HS-5 (cell line): ENCODE data around the gene CALML4.
"Not testable (repeated sequence)": the region's sequence is repeated elsewhere in the genome, so short reads cannot be mapped to it uniquely, and the experiment has no call there.

Experiments
- DNase-seq: peaks from one replicate; pipeline ENCODE4 v3.0.0-alpha.2; 2012; ENCODE audit warnings: low read depth

The CALML4 gene

DNA sequence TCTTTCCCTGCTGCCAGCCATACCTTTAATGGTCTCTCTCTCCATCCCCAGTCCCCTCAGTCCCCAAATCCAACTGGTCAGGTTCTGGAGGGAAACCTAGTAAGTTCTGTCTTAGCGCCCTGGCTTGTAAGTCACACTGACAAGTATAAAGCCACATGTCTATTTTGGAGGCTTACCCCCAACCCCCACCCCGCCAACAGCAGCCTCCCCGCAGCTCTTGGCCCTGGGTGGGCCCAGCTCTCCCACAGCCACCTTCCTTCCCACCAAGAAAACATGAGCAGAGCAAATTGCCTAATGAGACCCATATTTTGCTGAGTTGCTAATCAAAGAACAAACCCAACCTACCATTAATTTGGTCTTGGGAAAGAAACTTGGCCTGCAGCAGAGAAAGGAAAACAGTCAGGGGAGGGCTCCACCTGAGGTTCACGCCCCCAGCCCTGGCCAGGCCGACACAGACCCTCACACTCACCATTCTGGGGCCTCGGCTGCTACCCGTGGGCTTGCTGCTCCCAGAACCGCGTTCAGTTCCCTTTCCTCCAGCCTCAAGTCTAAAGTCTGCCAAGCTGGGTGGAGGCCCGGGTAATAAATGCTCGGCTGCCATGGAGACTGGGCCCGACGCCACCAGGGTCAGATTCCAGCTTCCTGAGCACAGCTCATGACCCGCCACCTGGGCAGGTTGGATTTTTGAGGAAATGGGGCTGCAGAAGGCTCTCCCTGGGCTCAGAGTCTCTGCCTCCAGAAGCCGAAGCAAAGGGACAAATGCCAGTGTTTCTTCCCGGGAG is at the start of gene CALML4:
Gene CALML4 (minus strand): TSS at position 557 of the 782 bp plus-strand sequence. CDS start 85 bp downstream, at position 472.
- no peak for DNase-seq

- DNase-seq = no peak
These were observed 47.9 kb upstream of the CALML4 start for GRCh38 chr15:68252925-68253534.

- DNase-seq = no peak
These were observed 44.1 kb upstream of the CALML4 start for GRCh38 chr15:68249058-68249713.

GRCh38 chr15:68244235-68244634 is 39.1 kb upstream of the CALML4 start:
- no peak for DNase-seq

DNA sequence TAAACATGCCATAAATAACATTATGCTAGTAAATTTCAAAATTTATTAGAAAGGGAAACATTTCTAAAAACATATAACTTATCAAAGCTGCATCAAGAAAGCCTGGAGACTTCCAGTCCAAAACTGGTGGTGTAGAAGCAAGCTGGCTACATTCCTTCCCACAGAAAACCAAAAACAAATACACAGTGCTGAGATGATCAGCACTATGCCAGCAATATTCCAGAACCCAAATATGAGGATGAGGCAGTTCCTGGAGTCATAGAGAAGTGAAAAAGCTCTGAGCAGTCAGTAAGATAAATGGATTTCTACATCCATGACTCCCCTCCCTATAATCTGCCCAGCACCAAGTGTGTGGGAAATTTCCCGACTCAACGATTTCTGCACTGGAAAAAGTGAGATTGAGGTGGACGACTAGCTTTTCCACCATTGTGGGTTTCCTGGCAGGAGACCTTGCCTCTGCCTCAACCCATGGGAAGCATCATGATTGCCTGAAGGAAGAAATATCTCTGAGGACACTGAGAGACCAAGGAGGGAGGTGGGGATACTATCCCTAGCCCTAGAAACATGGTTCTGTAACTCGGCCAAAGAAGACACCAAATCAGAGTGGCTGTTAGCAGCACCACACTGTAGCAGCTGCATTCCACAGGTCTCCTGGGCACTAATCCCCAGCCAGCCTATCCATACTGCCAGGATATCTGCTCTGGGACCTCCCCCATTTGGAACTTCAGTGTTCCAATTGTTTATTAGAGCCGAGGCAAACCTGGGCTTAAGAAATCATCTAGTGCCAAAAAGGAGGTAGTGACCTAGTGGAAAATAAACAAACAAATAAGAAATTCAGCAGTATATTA is 36.2 kb upstream of the CALML4 start:
- no peak for DNase-seq

GRCh38 chr15:68239025-68239424 is 33.9 kb upstream of the CALML4 start:
- DNase-seq = no peak

GRCh38 chr15:68235022-68235421 is 29.9 kb upstream of the CALML4 start:
- no peak for DNase-seq

- DNase-seq = not testable (repeated sequence)
These were observed 29.4 kb upstream of the CALML4 start for GRCh38 chr15:68234520-68234919.

GRCh38 chr15:68234060-68234459 is 28.9 kb upstream of the CALML4 start:
- DNase-seq = no peak

DNA sequence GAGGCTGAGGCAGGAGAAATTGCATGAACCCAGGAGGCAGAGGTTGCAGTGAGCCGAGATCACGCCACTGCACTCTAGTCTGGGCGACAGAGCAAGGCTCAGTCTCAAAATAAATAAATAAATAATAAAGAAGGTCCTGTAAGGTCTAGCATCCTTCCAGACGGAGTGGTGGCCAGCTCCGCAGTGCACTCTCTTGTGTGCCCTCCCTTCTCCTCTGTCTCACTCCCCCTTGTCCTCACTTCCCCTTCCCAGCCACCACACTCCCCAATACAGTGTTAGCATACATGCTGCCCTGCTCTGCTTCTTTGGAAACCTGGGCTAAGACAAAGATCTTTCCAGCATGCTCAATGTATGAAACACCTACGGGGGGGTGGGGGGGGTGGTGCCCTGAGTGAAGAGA is 27.8 kb upstream of the CALML4 start:
- DNase-seq = no peak

DNA sequence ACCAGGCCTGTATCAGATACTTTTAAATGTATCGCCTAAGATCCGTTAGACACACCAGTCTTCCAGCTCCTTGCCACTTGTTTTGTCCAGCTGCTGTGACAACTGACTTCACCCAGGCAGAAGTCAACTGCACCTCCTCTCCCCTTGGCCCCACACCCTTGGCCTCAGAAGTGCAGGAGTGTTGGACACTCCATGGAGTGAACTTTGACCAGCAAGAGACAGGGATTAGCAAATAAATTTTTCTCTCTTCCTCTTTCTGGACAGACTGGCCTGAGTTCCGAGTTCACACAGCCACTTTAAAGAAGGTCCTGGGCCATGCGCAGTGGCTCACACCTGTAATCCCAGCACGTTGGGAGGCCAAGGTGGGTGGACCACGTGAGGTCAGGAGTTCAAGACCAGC is 27.3 kb upstream of the CALML4 start:
- DNase-seq = no peak

DNA sequence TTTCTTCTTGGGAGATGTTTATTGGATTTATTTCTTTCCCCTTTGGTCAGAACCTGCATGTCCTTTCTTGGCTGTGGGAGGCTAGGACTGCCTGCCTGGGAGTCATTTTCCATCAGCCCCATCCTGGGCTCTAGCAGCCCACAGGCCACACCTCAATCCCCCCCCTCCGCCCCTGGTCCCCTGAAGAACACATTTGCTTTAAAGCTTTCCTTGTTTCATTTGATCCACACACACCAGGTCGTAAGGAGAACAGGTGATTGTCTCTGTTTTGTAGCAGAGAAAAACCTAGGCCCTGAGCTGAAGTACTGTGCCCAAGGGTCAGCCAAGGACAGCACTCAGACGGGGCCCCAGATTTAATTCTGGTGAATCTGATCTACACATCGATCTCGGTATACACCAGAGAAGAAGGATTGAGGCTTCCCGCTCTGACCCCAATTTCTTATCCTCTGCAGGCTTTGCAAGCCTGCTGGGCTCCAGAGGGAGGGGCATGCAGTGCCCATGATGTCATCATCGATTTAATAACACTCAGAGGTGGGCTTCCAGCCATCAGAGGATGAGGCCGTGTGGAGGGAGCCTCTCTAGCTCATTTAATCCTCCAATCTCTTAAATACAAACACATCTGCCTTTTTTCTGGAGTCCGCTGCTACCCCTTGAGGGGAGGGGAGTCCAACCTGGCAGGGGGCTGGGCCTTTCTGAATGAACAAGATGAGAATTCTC is 26.1 kb upstream of the CALML4 start:
- no peak for DNase-seq

GRCh38 chr15:68230157-68231100 is 25.3 kb upstream of the CALML4 start:
- DNase-seq = no peak

GRCh38 chr15:68229386-68230156 is 24.4 kb upstream of the CALML4 start, which contains the start of gene CLN6:
Gene CLN6, minus strand, starts transcription at chr15:68229728. Its CDS starts 144 bp downstream, at chr15:68229584.
- no peak for DNase-seq

DNA sequence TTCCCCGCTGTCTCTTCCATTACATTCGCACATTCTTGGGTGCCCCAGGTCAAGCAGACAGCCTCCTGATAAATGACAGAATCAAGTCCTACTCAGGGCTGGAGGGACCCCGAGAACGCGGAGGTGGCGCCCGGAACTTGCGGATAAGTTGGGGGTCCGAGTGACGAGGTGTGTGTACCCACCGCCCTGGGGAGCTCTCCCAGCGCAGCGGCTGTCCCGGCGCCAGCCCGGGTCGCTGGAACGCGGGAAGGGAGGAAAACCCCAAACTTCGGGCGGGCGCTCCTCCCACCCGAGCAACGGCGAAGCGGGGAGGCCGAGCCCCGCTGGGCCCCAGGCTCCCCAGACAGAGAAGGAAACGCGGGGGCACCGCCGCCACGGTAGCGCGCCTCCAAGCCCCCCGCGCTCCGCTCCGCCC is 23.8 kb upstream of the CALML4 start:
- DNase-seq = no peak

DNA sequence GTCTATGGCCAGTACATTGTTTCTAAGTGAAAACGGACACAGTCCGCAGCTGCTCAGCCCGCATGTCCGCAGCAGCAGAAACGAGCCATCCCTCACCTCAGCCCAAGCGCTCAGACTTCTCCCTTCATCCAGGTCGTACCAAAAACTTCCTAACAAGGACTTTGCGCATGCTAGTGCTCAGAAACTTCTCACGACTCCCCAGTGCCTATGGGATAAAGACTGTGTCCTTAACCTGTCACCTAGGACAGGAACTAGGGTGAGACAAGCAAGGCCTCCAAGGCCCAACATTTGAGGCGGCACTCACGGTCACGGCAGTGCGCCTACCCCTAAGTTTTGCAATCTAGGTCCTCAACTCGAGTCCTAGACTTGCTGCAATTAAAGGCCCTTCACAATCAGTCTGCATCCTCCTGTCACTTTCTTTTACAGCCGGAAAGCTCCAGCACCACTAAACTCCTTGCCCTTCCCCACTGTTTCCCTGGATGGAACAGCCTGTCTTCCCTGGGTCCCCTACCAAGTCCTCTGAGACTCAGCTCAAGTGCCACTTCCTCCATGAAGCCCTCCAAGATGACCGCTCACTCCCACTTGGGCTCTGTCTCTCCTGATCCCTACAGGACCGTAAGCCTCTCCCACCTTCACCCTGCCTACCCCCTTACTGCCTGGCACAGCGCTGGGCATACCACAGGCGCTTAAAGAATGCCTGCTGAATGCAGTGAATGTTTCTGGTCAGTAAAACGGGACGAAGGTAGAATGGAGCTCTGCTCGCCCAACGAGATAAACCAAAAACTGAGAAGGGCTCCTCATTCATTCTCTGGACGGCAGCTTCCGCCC is 23.2 kb upstream of the CALML4 start:
- no peak for DNase-seq

DNA sequence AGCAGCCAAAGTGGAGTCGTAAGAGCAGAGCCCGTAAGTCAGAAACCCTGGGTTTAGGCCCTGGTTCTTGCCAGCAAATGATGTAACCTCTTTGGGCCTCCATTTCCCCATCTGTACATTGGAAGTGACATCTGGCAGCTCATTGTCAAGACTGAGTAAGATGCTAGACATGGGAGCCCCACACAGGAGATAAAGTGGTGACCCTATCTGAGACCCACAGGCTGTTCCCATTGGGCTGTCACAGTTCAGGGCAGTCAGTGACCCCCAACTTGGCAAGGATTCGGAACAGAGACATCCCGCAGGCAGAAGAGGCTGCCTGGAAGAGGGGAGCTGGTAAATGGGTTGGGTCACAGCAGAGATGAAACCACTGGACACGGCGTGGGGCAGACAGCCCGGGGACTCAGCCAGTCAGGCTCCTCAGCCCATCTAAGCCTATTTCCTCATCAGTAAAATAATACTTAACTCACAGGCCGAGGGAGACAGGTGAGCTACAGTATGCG is 22.6 kb upstream of the CALML4 start:
- no peak for DNase-seq

DNA sequence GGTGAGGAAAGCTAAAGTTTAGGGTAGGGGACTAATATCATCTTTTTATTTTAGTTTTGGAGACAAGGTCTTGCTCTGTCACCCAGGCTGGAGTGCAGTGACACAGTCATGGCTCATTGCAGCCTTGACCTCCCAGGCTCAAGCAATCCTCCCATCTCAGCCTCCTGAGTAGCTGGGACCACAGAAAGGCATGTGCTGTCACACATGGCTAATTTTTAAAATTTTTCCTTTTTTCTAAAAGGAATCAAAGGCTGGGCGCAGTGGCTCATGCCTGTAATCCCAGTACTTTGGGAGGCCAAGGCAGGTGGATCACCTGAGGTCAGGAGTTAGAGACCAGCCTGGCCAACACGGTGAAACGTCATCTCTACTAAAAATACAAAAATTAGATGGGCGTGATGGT is 20.3 kb upstream of the CALML4 start:
- DNase-seq = not testable (repeated sequence)
